Uterus (tissue), 2 donors: ENCODE measurements around the gene REG4.

ENCODE experiments used
- POLR2A ChIP-seq, 2 donors: fragments of 450-650 bp; IDR thresholded peaks; one replicate each; pipeline ENCODE4 v1.6.1; 2016; ENCODE audit warnings: antibody characterized with exemption in 2 of 2, mild to moderate bottlenecking in 1 of 2, moderate library complexity in 1 of 2
- TF ChIP-seq, protein P1 (sequence below), 4 experiments: fragments of 200-600 bp in 2 of 4; fragments of 450-650 bp in 2 of 4; sonication (generic) in 2 of 4; IDR thresholded peaks; one replicate each; pipeline ENCODE4 v1.5.1; 2016 to 2019; ENCODE audit warnings: antibody characterized with exemption in 4 of 4, mild to moderate bottlenecking in 2 of 4, moderate library complexity in 1 of 4

DNA sequence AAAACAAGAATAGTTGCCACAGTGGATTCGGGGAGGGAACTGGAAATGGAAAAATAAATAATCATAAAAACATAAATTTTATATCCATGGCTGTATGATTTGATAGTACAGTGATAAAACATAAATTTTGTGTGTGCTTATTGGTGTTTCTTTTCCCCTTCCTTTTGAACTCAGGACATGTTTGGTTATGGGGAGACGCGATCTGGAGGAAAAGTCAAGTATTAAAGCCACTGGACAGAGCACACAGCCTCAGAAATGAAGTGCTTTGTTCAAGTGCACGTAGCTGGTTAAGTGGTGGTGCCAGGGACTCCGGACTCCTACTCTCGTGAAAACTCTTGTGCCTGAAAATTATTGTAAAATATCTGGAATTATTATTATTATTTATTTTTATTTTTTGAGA lies 32.9 kb downstream of the REG4 start:
- TF ChIP-seq POLR2A (IDR thresholded peaks at IDR 0.05), result no peak
- TF ChIP-seq, protein P1, sequence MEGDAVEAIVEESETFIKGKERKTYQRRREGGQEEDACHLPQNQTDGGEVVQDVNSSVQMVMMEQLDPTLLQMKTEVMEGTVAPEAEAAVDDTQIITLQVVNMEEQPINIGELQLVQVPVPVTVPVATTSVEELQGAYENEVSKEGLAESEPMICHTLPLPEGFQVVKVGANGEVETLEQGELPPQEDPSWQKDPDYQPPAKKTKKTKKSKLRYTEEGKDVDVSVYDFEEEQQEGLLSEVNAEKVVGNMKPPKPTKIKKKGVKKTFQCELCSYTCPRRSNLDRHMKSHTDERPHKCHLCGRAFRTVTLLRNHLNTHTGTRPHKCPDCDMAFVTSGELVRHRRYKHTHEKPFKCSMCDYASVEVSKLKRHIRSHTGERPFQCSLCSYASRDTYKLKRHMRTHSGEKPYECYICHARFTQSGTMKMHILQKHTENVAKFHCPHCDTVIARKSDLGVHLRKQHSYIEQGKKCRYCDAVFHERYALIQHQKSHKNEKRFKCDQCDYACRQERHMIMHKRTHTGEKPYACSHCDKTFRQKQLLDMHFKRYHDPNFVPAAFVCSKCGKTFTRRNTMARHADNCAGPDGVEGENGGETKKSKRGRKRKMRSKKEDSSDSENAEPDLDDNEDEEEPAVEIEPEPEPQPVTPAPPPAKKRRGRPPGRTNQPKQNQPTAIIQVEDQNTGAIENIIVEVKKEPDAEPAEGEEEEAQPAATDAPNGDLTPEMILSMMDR (IDR thresholded peaks at IDR 0.05), result no peak
